CD14-positive monocyte (primary cell): ENCODE data around the gene PPP1CB. TPM values are rescaled to one million over a fixed set of nuclear protein-coding genes. Genes with fewer than 3 reads are reported as not detected.

Experiments
- DNase-seq, 3 donors: peaks; one replicate each; pipeline ENCODE4 v3.0.0-alpha.2; 2011 to 2022
- H2AFZ ChIP-seq: 2 replicates; pipeline ENCODE4 v1.6.0; 2012; ENCODE audit warnings: mild to moderate bottlenecking, low read depth, low read length, inconsistent platforms; ENCODE audit not compliant: insufficient read depth, poor library complexity, severe bottlenecking
- H3K27ac ChIP-seq, 2 donors: 1 replicate in 1 of 2; 2 replicates in 1 of 2; pipeline ENCODE4 v1.5.1; 2012 to 2013; ENCODE audit warnings: low read length in 2 of 2, control low read depth in 1 of 2, inconsistent platforms in 1 of 2, low read depth in 1 of 2, mild to moderate bottlenecking in 1 of 2
- H3K27me3 ChIP-seq, 2 donors: one replicate each; pipeline versions ENCODE4 v1.6.0 to v1.6.1; 2011 to 2013; ENCODE audit warnings: low read length in 2 of 2; ENCODE audit not compliant: control insufficient read depth in 2 of 2, insufficient read depth in 2 of 2
- H3K36me3 ChIP-seq, 2 donors: replicated peaks in 1 of 2; 1 replicate in 1 of 2; 2 replicates in 1 of 2; pipeline versions ENCODE4 v1.5.1 to v1.6.1; 2012 to 2013; ENCODE audit warnings: low read length in 2 of 2, control low read depth in 1 of 2, inconsistent platforms in 1 of 2, mild to moderate bottlenecking in 1 of 2; ENCODE audit not compliant: insufficient read depth in 2 of 2, control insufficient read depth in 1 of 2
- H3K4me1 ChIP-seq, 2 donors: 1 replicate in 1 of 2; 2 replicates in 1 of 2; pipeline versions ENCODE4 v1.5.1 to v1.6.1; 2012 to 2013; ENCODE audit warnings: low read length in 2 of 2, control low read depth in 1 of 2, inconsistent platforms in 1 of 2, mild to moderate bottlenecking in 1 of 2, moderate library complexity in 1 of 2; ENCODE audit not compliant: insufficient read depth in 2 of 2, control insufficient read depth in 1 of 2
- H3K4me2 ChIP-seq: replicated peaks from 2 replicates; pipeline ENCODE3; 2012; ENCODE audit warnings: low read length, moderate library complexity, mild to moderate bottlenecking; ENCODE audit not compliant: poor library complexity, severe bottlenecking; ENCODE audit errors: extremely low read depth
- H3K4me3 ChIP-seq, 3 experiments: fragments of 200-600 bp in 1 of 3; sonication (generic) in 1 of 3; replicated peaks in 1 of 3; 1 replicate in 2 of 3; 2 replicates in 1 of 3; pipeline ENCODE4 v1.5.1; 2011 to 2013; ENCODE audit warnings: low read length in 3 of 3, mild to moderate bottlenecking in 3 of 3, control low read depth in 2 of 3, low read depth in 2 of 3, inconsistent platforms in 1 of 3, moderate library complexity in 1 of 3
- H3K79me2 ChIP-seq: 2 replicates; pipeline ENCODE4 v1.6.0; 2012; ENCODE audit warnings: mild to moderate bottlenecking, control low read depth, inconsistent platforms, low read length, moderate library complexity; ENCODE audit not compliant: insufficient read depth
- H3K9ac ChIP-seq: 2 replicates; pipeline ENCODE4 v1.6.0; 2017; ENCODE audit warnings: low read length, mild to moderate bottlenecking; ENCODE audit not compliant: insufficient read depth, poor library complexity, severe bottlenecking
- H3K9me3 ChIP-seq, 2 donors: replicated peaks in 1 of 2; 1 replicate in 1 of 2; 2 replicates in 1 of 2; pipeline versions ENCODE4 v1.5.1 to v1.6.1; 2012 to 2013; ENCODE audit warnings: low read length in 2 of 2, control low read depth in 1 of 2; ENCODE audit not compliant: control insufficient read depth in 1 of 2, insufficient read depth in 1 of 2
- H4K20me1 ChIP-seq: 2 replicates; pipeline ENCODE4 v1.6.0; 2012; ENCODE audit warnings: mild to moderate bottlenecking, low read length, control low read depth, moderate library complexity; ENCODE audit not compliant: insufficient read depth
- H3K27ac Mint-ChIP-seq, 7 donors: one replicate each; pipeline ENCODE4 v1.8.0; 2020; ENCODE audit warnings: mild to moderate bottlenecking in 7 of 7, mixed read lengths in 7 of 7, moderate library complexity in 6 of 7, inconsistent platforms in 2 of 7
- H3K27me3 Mint-ChIP-seq, 3 donors: one replicate each; pipeline ENCODE4 v1.8.0; 2021 to 2022; ENCODE audit warnings: low read depth in 3 of 3, mild to moderate bottlenecking in 3 of 3, mixed read lengths in 3 of 3, moderate library complexity in 3 of 3, inconsistent platforms in 1 of 3
- H3K36me3 Mint-ChIP-seq, 2 donors: one replicate each; pipeline ENCODE4 v1.8.0; 2020; ENCODE audit warnings: mixed read lengths in 2 of 2, inconsistent platforms in 1 of 2, mild to moderate bottlenecking in 1 of 2
- H3K4me1 Mint-ChIP-seq: one replicate; pipeline ENCODE4 v1.8.0; 2020; ENCODE audit warnings: mild to moderate bottlenecking, mixed read lengths
- H3K4me3 Mint-ChIP-seq, 2 donors: one replicate each; pipeline ENCODE4 v1.8.0; 2020; ENCODE audit warnings: mild to moderate bottlenecking in 2 of 2, mixed read lengths in 2 of 2, moderate library complexity in 1 of 2
- H3K9me3 Mint-ChIP-seq, 7 donors: one replicate each; pipeline ENCODE4 v1.8.0; 2020 to 2022; ENCODE audit warnings: mixed read lengths in 7 of 7, mild to moderate bottlenecking in 6 of 7, moderate library complexity in 6 of 7, inconsistent platforms in 2 of 7
- WGBS: methylation state at CpG from one replicate; pipeline ENCODE4 v1.1.5; 2013; ENCODE audit warnings: missing lambda C conversion rate; ENCODE audit not compliant: insufficient coverage; 5-methylcytosine and 5-hydroxymethylcytosine counted together
- intact Hi-C, 2 donors: fragments of 100-400 bp; cut with micrococcal nuclease; formaldehyde crosslinking; loops; one replicate each; pipeline versions ENCODE4 v1.15.0 to v1.15.1; 2023
- polyA plus RNA-seq, 3 donors: library from polyadenylated mRNA; depleted of rRNA in 1 of 3; unstranded in 2 of 3; stranded (reverse) in 1 of 3; fragments of 300-500 nt in 2 of 3; fragments of >200 nt in 1 of 3; fragmentation: Illumina TruSeq in 2 of 3; gene quantifications; 1 replicate in 2 of 3; 2 replicates in 1 of 3; pipeline ENCODE4 v1.2.3, GENCODE V29; 2012 to 2021
- TF ChIP-seq, protein P1 (sequence below): fragments of 200-600 bp; IDR thresholded peaks from one replicate; pipeline ENCODE4 v1.8.0; 2022; ENCODE audit warnings: antibody characterized with exemption, mild to moderate bottlenecking

Gene PPP1CB
- polyA plus RNA-seq, 3 donors = 25.3 to 142 (median 69.4) TPM

DNA sequence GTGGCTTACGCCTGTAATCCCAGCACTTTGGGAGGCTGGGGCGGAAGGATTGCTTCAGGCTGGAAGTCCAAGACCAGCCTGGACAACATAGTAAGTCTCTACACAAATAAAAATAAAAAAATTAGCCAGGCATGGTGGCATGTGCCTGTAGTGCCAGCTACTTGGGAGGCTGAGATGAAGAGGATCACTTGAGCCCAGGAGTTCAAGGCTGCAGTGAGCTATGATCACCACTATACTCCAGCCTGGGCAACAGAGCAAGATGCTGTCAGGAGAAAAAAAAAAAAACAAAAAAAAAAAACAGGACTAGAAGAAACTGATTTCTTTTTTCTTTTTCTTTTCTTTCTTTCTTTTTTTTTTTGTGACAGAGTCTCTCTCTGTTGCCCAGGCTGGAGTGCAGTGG is 72.6 kb downstream of the PPP1CB start:
- Histone ChIP-seq H3K27me3 (no peaks in the 10 kb centered on the region), H3K4me1 (no peaks in the 10 kb centered on the region), H3K79me2 (no peaks in the 10 kb centered on the region), H3K36me3 (no peaks in the 10 kb centered on the region), H3K27ac (no peak overlapping the region), H4K20me1 (no peaks in the 10 kb centered on the region), H3K4me2 (no peak overlapping the region), H3K9me3 (no peaks in the 10 kb centered on the region), H3K4me3 (no peak overlapping the region), H2AFZ (no peak overlapping the region), H3K9ac (no peak overlapping the region)
- H3K9me3 Mint-ChIP-seq = no peaks in the 10 kb centered on the region
- no peaks in the 10 kb centered on the region for H3K36me3 Mint-ChIP-seq
- TF ChIP-seq, protein P1, sequence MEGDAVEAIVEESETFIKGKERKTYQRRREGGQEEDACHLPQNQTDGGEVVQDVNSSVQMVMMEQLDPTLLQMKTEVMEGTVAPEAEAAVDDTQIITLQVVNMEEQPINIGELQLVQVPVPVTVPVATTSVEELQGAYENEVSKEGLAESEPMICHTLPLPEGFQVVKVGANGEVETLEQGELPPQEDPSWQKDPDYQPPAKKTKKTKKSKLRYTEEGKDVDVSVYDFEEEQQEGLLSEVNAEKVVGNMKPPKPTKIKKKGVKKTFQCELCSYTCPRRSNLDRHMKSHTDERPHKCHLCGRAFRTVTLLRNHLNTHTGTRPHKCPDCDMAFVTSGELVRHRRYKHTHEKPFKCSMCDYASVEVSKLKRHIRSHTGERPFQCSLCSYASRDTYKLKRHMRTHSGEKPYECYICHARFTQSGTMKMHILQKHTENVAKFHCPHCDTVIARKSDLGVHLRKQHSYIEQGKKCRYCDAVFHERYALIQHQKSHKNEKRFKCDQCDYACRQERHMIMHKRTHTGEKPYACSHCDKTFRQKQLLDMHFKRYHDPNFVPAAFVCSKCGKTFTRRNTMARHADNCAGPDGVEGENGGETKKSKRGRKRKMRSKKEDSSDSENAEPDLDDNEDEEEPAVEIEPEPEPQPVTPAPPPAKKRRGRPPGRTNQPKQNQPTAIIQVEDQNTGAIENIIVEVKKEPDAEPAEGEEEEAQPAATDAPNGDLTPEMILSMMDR = no peak
- H3K27ac Mint-ChIP-seq = no peak overlapping the region
- no peak overlapping the region for H3K4me3 Mint-ChIP-seq
- peaks cover 1% of the 10 kb centered on the region for H3K4me1 Mint-ChIP-seq
- WGBS = no CpG with 5 or more reads among the region's 2 CpGs
- DNase-seq = no peak
- intact Hi-C loops = loop anchor here in 1 of 2 donors (5.0 to 10.0 kb wide), 2 partner anchors 71 to 373 kb away; partner anchors contain the start of gene WDR43
- H3K27me3 Mint-ChIP-seq = peaks cover 0 to 6% (median 3%) of the 10 kb centered on the region in 3 donors

DNA sequence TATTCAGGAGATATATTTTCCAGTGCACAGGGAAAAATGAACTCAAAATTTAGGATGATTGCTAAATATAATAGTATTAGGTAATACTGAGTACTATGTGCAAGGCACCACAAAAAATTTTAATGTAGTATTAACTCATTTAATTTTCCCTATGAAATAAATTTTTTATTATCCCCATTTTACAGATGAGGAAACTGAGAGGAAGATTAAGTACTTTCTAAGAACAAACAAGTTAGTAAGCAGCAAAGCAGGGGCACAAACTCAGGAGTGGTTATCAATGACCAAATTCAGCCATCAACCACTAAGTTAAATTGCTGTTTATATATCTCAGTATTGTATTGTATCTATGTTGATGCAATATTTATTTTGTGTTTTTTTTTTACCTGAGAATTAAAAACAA is 73.2 kb downstream of the PPP1CB start:
- Histone ChIP-seq H3K4me2 (no peak overlapping the region), H4K20me1 (no peaks in the 10 kb centered on the region), H3K36me3 (no peaks in the 10 kb centered on the region), H2AFZ (no peak overlapping the region), H3K4me3 (no peak overlapping the region), H3K27me3 (no peaks in the 10 kb centered on the region), H3K9me3 (no peaks in the 10 kb centered on the region), H3K27ac (no peak overlapping the region), H3K9ac (no peak overlapping the region), H3K4me1 (no peaks in the 10 kb centered on the region), H3K79me2 (no peaks in the 10 kb centered on the region)
- Mint-ChIP-seq H3K9me3 (no peaks in the 10 kb centered on the region), H3K36me3 (no peaks in the 10 kb centered on the region), H3K27me3 (peaks cover 0 to 6% (median 3%) of the 10 kb centered on the region in 3 donors), H3K4me3 (no peak overlapping the region), H3K4me1 (peaks cover 1% of the 10 kb centered on the region), H3K27ac (no peak overlapping the region)
- intact Hi-C loops = loop anchor here in 1 of 2 donors (5.0 to 10.0 kb wide), 2 partner anchors 70 to 372 kb away; partner anchors contain the start of gene WDR43
- TF ChIP-seq, protein P1 = no peak
- DNase-seq = no peak
